Body of pancreas (tissue), 4 donors: ENCODE results near the gene LINC01488. TPM values are rescaled to one million over a fixed set of nuclear protein-coding genes. Genes with fewer than 3 reads are reported as not detected.

ENCODE experiments used
- ATAC-seq: fragments of 150-250 bp; one replicate; pipeline ENCODE4 v1.9.1; 2016
- DNase-seq, 4 donors: peaks; one replicate each; pipeline ENCODE4 v3.0.0-alpha.2; 2019
- H3K27ac ChIP-seq, 4 donors: fragments of 200-600 bp; sonication (generic); 1 replicate in 3 of 4; 2 replicates in 1 of 4; pipeline versions ENCODE4 v1.5.1 to v1.6.1; 2016 to 2019; ENCODE audit warnings: mild to moderate bottlenecking in 1 of 4, mixed read lengths in 1 of 4, moderate library complexity in 1 of 4
- H3K27me3 ChIP-seq, 2 donors: fragments of 200-600 bp; sonication (generic); one replicate each; pipeline ENCODE4 v1.6.0; 2016; ENCODE audit warnings: mild to moderate bottlenecking in 1 of 2
- H3K36me3 ChIP-seq, 2 donors: fragments of 200-600 bp; sonication (generic); replicated peaks in 1 of 2; 2 replicates each; pipeline ENCODE4 v1.5.1; 2016; ENCODE audit warnings: low read depth in 2 of 2; ENCODE audit not compliant: insufficient read depth in 1 of 2
- H3K4me1 ChIP-seq: fragments of 200-600 bp; sonication (generic); one replicate; pipeline ENCODE4 v1.6.0; 2016
- H3K4me3 ChIP-seq, 2 donors: fragments of 200-600 bp; sonication (generic); 1 replicate in 1 of 2; 2 replicates in 1 of 2; pipeline ENCODE4 v1.5.1; 2016 to 2019
- H3K9me3 ChIP-seq, 3 donors: fragments of 200-600 bp; sonication (generic); 1 replicate in 2 of 3; 2 replicates in 1 of 3; pipeline ENCODE4 v1.5.1; 2016
- POLR2A ChIP-seq, 3 donors: fragments of 450-650 bp; IDR thresholded peaks; one replicate each; pipeline ENCODE4 v1.6.1; 2016; ENCODE audit warnings: antibody characterized with exemption in 3 of 3, mild to moderate bottlenecking in 2 of 3
- WGBS, 2 donors: methylation state at CpG; one replicate each; pipeline ENCODE4 v1.1.5; 2017; 5-methylcytosine and 5-hydroxymethylcytosine counted together
- intact Hi-C: fragments of 100-400 bp; cut with DNase I; formaldehyde crosslinking; loops from one replicate; pipeline ENCODE4 v1.15.1; 2023
- total RNA-seq, 2 donors: library from RNA; depleted of rRNA; stranded (reverse); fragments of >200 nt; gene quantifications; one replicate each; pipeline ENCODE4 v1.1.0, GENCODE V29; 2016
- TF ChIP-seq, protein P1 (sequence below), 7 experiments: fragments of 450-650 bp in 4 of 7; fragments of 200-600 bp in 3 of 7; sonication (generic) in 3 of 7; IDR thresholded peaks; one replicate each; pipeline ENCODE4 v1.5.1; 2016 to 2019; ENCODE audit warnings: antibody characterized with exemption in 7 of 7

Gene LINC01488
- total RNA-seq, 2 donors from 2014 or later: not detected

DNA sequence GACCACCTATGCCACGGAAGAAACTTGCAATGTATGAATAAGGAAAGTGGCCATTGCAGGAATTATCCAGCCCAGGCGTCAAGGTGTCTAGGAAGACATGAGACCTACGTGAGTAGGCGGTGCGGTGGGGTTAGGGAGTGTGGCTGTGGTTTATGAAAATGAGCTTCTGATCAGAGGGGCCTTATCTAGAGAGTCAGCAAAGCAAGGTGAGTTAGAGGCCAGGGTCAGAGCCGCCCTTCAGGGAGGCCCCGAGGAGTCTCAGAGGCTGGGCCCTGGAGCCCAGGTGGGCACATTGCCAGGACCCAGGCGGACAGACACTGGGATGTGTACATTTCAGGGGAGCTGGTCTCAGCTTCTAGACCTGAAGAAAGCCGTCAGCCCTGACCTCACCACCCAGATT, 13.8 kb upstream of the LINC01488 start:
- no peak for TF ChIP-seq POLR2A (IDR thresholded peaks at IDR 0.05)
- TF ChIP-seq, protein P1, sequence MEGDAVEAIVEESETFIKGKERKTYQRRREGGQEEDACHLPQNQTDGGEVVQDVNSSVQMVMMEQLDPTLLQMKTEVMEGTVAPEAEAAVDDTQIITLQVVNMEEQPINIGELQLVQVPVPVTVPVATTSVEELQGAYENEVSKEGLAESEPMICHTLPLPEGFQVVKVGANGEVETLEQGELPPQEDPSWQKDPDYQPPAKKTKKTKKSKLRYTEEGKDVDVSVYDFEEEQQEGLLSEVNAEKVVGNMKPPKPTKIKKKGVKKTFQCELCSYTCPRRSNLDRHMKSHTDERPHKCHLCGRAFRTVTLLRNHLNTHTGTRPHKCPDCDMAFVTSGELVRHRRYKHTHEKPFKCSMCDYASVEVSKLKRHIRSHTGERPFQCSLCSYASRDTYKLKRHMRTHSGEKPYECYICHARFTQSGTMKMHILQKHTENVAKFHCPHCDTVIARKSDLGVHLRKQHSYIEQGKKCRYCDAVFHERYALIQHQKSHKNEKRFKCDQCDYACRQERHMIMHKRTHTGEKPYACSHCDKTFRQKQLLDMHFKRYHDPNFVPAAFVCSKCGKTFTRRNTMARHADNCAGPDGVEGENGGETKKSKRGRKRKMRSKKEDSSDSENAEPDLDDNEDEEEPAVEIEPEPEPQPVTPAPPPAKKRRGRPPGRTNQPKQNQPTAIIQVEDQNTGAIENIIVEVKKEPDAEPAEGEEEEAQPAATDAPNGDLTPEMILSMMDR (IDR thresholded peaks at IDR 0.05): no peak
- Histone ChIP-seq H3K27me3 (no peaks in the 10 kb centered on the region), H3K9me3 (no peaks in the 10 kb centered on the region), H3K4me1 (peaks cover 4% of the 10 kb centered on the region), H3K4me3 (no peak overlapping the region), H3K36me3 (no peaks in the 10 kb centered on the region), H3K27ac (no peak overlapping the region)
- DNase-seq (no peak), ATAC-seq (no peak)
- WGBS, 2 donors: 73 to 80% methylated on average over 8 to 9 of the region's 9 CpGs
- intact Hi-C loops: no loop called here

DNA sequence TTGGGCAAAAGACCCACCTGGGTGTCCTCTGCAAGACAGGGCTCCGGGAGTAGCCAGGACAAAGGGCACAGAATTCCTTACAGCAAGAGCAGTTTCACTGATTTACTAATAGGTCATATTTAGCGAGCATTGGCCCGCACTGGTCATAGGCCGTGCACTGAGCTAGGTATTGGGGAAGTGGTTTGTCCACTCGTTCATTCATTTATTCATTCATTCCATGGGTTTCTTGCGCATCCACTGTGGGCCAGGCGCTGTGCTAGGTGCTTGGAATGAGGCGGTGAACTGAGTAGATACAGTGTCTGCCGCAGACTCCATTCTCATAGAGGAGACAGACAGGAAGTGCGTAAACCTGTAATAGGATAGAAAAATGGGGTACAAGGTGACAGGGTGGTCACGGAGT, 13.2 kb upstream of the LINC01488 start:
- Histone ChIP-seq H3K36me3 (no peaks in the 10 kb centered on the region), H3K9me3 (peaks cover 0 to 3% (median 0%) of the 10 kb centered on the region in 3 donors), H3K4me3 (no peak overlapping the region), H3K4me1 (peaks cover 4% of the 10 kb centered on the region), H3K27me3 (no peaks in the 10 kb centered on the region), H3K27ac (no peak overlapping the region)
- WGBS, 2 donors: 79 to 84% methylated on average over 11 of the region's 11 CpGs
- intact Hi-C loops: no loop called here
- ATAC-seq (no peak), DNase-seq (no peak)
- TF ChIP-seq POLR2A (IDR thresholded peaks at IDR 0.05): no peak
- TF ChIP-seq, protein P1 (IDR thresholded peaks at IDR 0.05): no peak

DNA sequence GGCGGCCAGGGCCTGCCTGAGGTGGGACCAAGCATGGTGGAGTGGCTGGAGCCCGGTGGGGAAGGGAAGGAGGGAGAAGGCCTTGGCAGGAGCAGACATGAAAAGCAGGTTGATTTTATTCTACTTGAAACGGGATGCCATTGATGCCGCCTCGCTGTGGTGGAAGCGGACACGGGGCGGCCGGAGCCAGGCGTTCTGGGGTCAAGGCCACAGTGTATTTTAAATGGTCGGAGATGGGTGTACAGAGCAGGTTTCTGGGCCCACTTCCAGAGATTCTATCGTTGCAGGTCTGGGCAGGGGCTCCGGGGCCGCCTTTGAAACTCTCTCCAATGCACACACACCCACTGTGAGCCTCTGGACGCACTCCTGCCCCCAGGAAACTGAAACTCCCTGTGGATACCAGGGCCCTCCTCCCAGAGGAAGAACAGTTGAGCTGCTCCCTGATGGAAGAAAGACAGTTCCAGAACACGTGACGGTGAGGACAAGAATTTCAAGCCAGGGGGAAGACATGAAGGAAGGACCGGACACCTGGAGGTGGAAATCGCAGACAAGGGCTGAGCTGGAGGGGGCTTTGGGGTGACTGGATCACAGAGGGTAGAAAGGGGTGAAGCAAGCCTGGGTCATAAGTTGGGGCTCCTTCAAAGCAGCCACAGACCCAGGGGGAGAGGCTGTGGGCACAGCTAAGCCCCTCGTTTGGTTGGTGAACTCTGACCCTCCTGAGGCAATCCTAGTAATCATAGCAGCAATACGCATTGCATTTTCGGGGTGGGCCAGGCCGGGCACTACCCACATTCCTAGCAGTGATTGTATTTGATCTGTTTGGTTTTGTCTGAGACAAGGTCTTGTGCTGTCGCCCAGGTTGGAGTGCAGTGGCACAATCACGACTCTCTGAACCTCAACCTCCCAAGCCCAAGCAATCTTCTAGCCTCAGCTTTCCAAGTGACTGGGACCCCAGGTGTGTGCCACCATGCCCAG, 12.3 kb upstream of the LINC01488 start:
- intact Hi-C loops: no loop called here
- no peak overlapping the region for H3K4me3 ChIP-seq
- H3K9me3 ChIP-seq: peaks cover 0 to 11% (median 0%) of the 10 kb centered on the region in 3 donors
- no peak overlapping the region for H3K27ac ChIP-seq
- TF ChIP-seq, protein P1 (IDR thresholded peaks at IDR 0.05): no peak
- TF ChIP-seq POLR2A (IDR thresholded peaks at IDR 0.05): no peak
- DNase-seq (no peak), ATAC-seq (no peak)
- H3K36me3 ChIP-seq: no peaks in the 10 kb centered on the region
- no peaks in the 10 kb centered on the region for H3K27me3 ChIP-seq
- H3K4me1 ChIP-seq: peaks cover 4% of the 10 kb centered on the region
- WGBS, 2 donors: 77 to 82% methylated on average over 25 of the region's 25 CpGs

DNA sequence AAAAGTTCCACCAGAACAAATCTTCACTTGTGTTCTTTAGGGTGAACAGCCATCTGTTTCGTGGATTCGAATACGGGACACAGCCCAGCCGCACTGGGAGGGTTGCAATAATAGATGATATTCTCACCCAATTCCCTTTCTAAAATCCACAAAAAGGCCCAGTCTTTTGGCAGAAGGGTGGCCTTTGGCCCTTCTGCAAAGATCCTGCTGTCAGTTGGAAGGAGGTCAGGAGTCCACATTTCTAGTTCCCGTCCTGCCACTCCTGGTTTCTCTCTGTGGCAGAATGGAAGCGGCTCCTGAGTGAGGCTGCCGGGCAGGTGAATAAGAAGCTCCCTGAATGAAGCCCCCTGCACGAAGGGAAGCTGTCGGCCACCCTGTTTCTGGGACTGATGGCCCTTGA, 11.2 kb upstream of the LINC01488 start:
- intact Hi-C loops: no loop called here
- Histone ChIP-seq H3K4me3 (no peak overlapping the region), H3K36me3 (no peaks in the 10 kb centered on the region), H3K4me1 (peaks cover 4% of the 10 kb centered on the region), H3K27me3 (no peaks in the 10 kb centered on the region), H3K9me3 (peaks cover 0 to 11% (median 0%) of the 10 kb centered on the region in 3 donors), H3K27ac (no peak overlapping the region)
- WGBS, 2 donors: 80 to 84% methylated on average over 7 to 9 of the region's 9 CpGs
- DNase-seq: no peak
- TF ChIP-seq, protein P1 (IDR thresholded peaks at IDR 0.05): no peak
- TF ChIP-seq POLR2A (IDR thresholded peaks at IDR 0.05): no peak
- ATAC-seq: no peak
